Gastroesophageal sphincter (tissue), 2 donors: ENCODE measurements around the gene ASAP2.

ENCODE experiments used
- EP300 ChIP-seq: sonication (generic); formaldehyde crosslinking; IDR thresholded peaks from one replicate; pipeline ENCODE4 v1.6.1; 2017; ENCODE audit warnings: antibody characterized with exemption, mild to moderate bottlenecking
- POLR2A ChIP-seq, 2 donors: fragments of 450-650 bp; IDR thresholded peaks; one replicate each; pipeline ENCODE4 v1.6.1; 2017; ENCODE audit warnings: antibody characterized with exemption in 2 of 2, mild to moderate bottlenecking in 2 of 2, moderate library complexity in 1 of 2
- POLR2AphosphoS5 ChIP-seq: sonication (generic); formaldehyde crosslinking; IDR thresholded peaks from one replicate; pipeline ENCODE4 v1.6.1; 2017; ENCODE audit warnings: antibody characterized with exemption

GRCh38 chr2:9200633-9201015 is 6.0 kb upstream of the ASAP2 start:
- TF ChIP-seq EP300, result no peak
- no peak for TF ChIP-seq POLR2A (IDR thresholded peaks at IDR 0.05)
- no peak for TF ChIP-seq POLR2AphosphoS5
